SK-N-SH treated with all-trans-retinoic acid at 6 μM for 48 hours (cell line): ENCODE results near the gene MAOA.

Source experiments
- ARNTL ChIP-seq: fragments of 450-650 bp; formaldehyde crosslinking; IDR thresholded peaks from 2 replicates; pipeline ENCODE4 v1.5.0; 2020; ENCODE audit warnings: low read depth, mild to moderate bottlenecking, moderate library complexity, borderline replicate concordance
- ESRRG ChIP-seq: fragments of 250-450 bp; sonication (Bioruptor Pico); IDR thresholded peaks from 2 replicates; pipeline ENCODE4 v1.6.1; 2021; ENCODE audit warnings: mild to moderate bottlenecking
- GLIS3 ChIP-seq: fragments of 250-450 bp; sonication (Bioruptor Pico); IDR thresholded peaks from 2 replicates; pipeline ENCODE4 v1.5.0; 2020; ENCODE audit warnings: mild to moderate bottlenecking, moderate library complexity
- ISL1 ChIP-seq: fragments of 250-450 bp; sonication (Bioruptor Pico); IDR thresholded peaks from 2 replicates; pipeline ENCODE4 v2.1.2; 2022; ENCODE audit warnings: mild to moderate bottlenecking, moderate library complexity
- OSR1 ChIP-seq: fragments of 250-450 bp; sonication (Bioruptor Pico); IDR thresholded peaks from 2 replicates; pipeline ENCODE4 v1.8.0; 2022; ENCODE audit warnings: moderate library complexity, mild to moderate bottlenecking, inconsistent platforms
- PATZ1 ChIP-seq: fragments of 250-450 bp; sonication (Bioruptor Pico); IDR thresholded peaks from 2 replicates; pipeline ENCODE4 v1.8.0; 2020; ENCODE audit warnings: mild to moderate bottlenecking, moderate library complexity, borderline replicate concordance
- SNAI2 ChIP-seq: fragments of 250-450 bp; sonication (Bioruptor Pico); IDR thresholded peaks from 2 replicates; pipeline ENCODE4 v1.5.0; 2020; ENCODE audit warnings: mild to moderate bottlenecking, moderate library complexity
- TOX ChIP-seq: fragments of 250-450 bp; sonication (Bioruptor Pico); IDR thresholded peaks from 2 replicates; pipeline ENCODE4 v1.8.0; 2021; ENCODE audit warnings: mild to moderate bottlenecking, moderate library complexity, borderline replicate concordance
- ZFP30 ChIP-seq: fragments of 450-650 bp; formaldehyde crosslinking; IDR thresholded peaks from 2 replicates; pipeline ENCODE4 v1.5.0; 2022; ENCODE audit warnings: mild to moderate bottlenecking, moderate library complexity
- ZNF565 ChIP-seq: fragments of 450-650 bp; formaldehyde crosslinking; conservative IDR thresholded peaks from 2 replicates; pipeline ENCODE4 v1.5.0; 2020; ENCODE audit warnings: low read depth, mild to moderate bottlenecking, moderate library complexity
- TF ChIP-seq, protein P1 (sequence below): fragments of 250-450 bp; sonication (Bioruptor Pico); IDR thresholded peaks from 2 replicates; pipeline ENCODE4 v1.5.1; 2020; ENCODE audit warnings: low read depth, mild to moderate bottlenecking, moderate library complexity

- no peak for TF ChIP-seq TOX (CRISPR knock-in tag)
- TF ChIP-seq ZNF565 (CRISPR knock-in tag) = no peak
- no peak for TF ChIP-seq ZFP30 (CRISPR knock-in tag)
- TF ChIP-seq SNAI2 = no peak
- no peak for TF ChIP-seq ESRRG (CRISPR knock-in tag)
- TF ChIP-seq OSR1 (CRISPR knock-in tag) = no peak
- TF ChIP-seq, protein P1, sequence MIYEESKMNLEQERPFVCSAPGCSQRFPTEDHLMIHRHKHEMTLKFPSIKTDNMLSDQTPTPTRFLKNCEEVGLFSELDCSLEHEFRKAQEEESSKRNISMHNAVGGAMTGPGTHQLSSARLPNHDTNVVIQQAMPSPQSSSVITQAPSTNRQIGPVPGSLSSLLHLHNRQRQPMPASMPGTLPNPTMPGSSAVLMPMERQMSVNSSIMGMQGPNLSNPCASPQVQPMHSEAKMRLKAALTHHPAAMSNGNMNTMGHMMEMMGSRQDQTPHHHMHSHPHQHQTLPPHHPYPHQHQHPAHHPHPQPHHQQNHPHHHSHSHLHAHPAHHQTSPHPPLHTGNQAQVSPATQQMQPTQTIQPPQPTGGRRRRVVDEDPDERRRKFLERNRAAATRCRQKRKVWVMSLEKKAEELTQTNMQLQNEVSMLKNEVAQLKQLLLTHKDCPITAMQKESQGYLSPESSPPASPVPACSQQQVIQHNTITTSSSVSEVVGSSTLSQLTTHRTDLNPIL (CRISPR knock-in tag) = no peak
- no peak for TF ChIP-seq GLIS3
- no peak for TF ChIP-seq PATZ1 (CRISPR knock-in tag)
- TF ChIP-seq ARNTL = no peak
- no peak for TF ChIP-seq ISL1 (CRISPR knock-in tag)
Measured at GRCh38 chrX:43612400-43612799, 43.7 kb upstream of the MAOA start.
